OCI-LY1 (cell line): Measurements from ENCODE around the gene SLIT3.

ENCODE experiments used
- H2AFZ ChIP-seq: fragments of 200-600 bp; sonication (generic), shearing (Covaris generic); 2 replicates; pipeline ENCODE4 v1.6.0; 2014; ENCODE audit warnings: antibody characterized with exemption, mild to moderate bottlenecking, low read length
- H3F3A ChIP-seq: fragments of 200-600 bp; sonication (generic), shearing (Covaris generic); 2 replicates; pipeline ENCODE4 v1.6.0; 2014; ENCODE audit warnings: mild to moderate bottlenecking, antibody characterized with exemption, low read length, moderate library complexity; ENCODE audit not compliant: insufficient read depth
- H3K27ac ChIP-seq: fragments of 200-600 bp; sonication (generic); 2 replicates; pipeline ENCODE4 v1.5.1; 2014; ENCODE audit warnings: low read length, mixed run types, mild to moderate bottlenecking, low read depth; ENCODE audit not compliant: poor library complexity, severe bottlenecking
- H3K27me3 ChIP-seq: fragments of 200-600 bp; sonication (generic); 2 replicates; pipeline ENCODE4 v1.6.0; 2014; ENCODE audit warnings: antibody characterized with exemption, mild to moderate bottlenecking, low read length, moderate library complexity; ENCODE audit not compliant: insufficient read depth
- H3K36me3 ChIP-seq: fragments of 200-600 bp; sonication (generic); 2 replicates; pipeline ENCODE4 v1.6.1; 2014; ENCODE audit warnings: mild to moderate bottlenecking, antibody characterized with exemption, low read length, moderate library complexity, mixed read lengths; ENCODE audit not compliant: insufficient read depth
- H3K4me1 ChIP-seq: fragments of 200-600 bp; sonication (generic); 2 replicates; pipeline ENCODE4 v1.5.1; 2014; ENCODE audit warnings: mild to moderate bottlenecking, low read length, moderate library complexity; ENCODE audit not compliant: insufficient read depth, severe bottlenecking
- H3K4me2 ChIP-seq: fragments of 200-600 bp; sonication (generic), shearing (Covaris generic); 2 replicates; pipeline ENCODE4 v1.6.1; 2014; ENCODE audit warnings: low read length
- H3K4me3 ChIP-seq: fragments of 200-600 bp; sonication (generic); 2 replicates; pipeline ENCODE4 v1.5.1; 2014; ENCODE audit warnings: low read length, low read depth, mild to moderate bottlenecking, mixed read lengths; ENCODE audit not compliant: poor library complexity, severe bottlenecking
- H3K79me2 ChIP-seq: fragments of 200-600 bp; shearing (Covaris generic); 2 replicates; pipeline ENCODE4 v1.6.1; 2016; ENCODE audit warnings: mixed run types, low read length, mixed read lengths; ENCODE audit not compliant: insufficient read depth
- H3K9ac ChIP-seq: fragments of 200-600 bp; sonication (generic), shearing (Covaris generic); 2 replicates; pipeline ENCODE4 v1.6.1; 2014; ENCODE audit warnings: mild to moderate bottlenecking, low read length, mixed read lengths
- H3K9me2 ChIP-seq: fragments of 200-600 bp; sonication (generic), shearing (Covaris generic); 2 replicates; pipeline ENCODE4 v1.6.1; 2014; ENCODE audit warnings: low read depth, mild to moderate bottlenecking, low read length, mixed read lengths
- H3K9me3 ChIP-seq: fragments of 200-600 bp; shearing (Covaris generic); 2 replicates; pipeline ENCODE4 v1.6.1; 2014; ENCODE audit warnings: low read length, mixed read lengths
- H4K20me1 ChIP-seq: fragments of 200-600 bp; sonication (generic), shearing (Covaris generic); 2 replicates; pipeline ENCODE4 v1.6.0; 2016; ENCODE audit warnings: mild to moderate bottlenecking, low read length; ENCODE audit not compliant: insufficient read depth
- EZH2 ChIP-seq: fragments of 200-600 bp; sonication (generic), shearing (Covaris generic); IDR thresholded peaks from 2 replicates; pipeline ENCODE4 v1.8.0; 2017; ENCODE audit warnings: borderline replicate concordance, mixed run types, mild to moderate bottlenecking, antibody characterized with exemption, low read length, moderate library complexity, mixed read lengths
- TF ChIP-seq, protein P1 (sequence below): fragments of 200-600 bp; sonication (generic), shearing (Covaris generic); IDR thresholded peaks from 2 replicates; pipeline ENCODE4 v1.5.1; 2017; ENCODE audit warnings: mild to moderate bottlenecking, antibody characterized with exemption, low read length, moderate library complexity, mixed read lengths

The SLIT3 gene

DNA sequence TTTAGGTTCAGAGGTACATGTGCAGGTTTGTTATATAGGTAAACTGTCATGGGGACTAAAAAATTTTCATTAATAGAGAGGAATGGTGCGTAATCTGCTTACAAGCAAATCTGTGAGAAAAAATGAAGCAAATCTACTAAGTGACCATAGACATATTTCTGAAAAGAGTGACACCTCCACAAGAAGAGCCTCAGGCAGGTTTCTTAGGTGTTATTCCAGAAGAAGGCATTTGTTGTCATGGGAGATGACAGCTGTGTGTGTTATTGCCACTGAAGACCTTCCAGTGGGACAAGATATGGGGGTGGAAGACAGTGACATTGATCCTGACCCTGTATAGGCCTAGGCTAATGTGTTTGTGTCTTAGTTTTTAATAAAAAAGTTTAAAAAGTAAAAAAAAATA is 652.9 kb downstream of the SLIT3 start:
- Histone ChIP-seq H3F3A (no peaks in the 10 kb centered on the region), H4K20me1 (no peaks in the 10 kb centered on the region), H3K4me3 (no peak overlapping the region), H3K36me3 (no peaks in the 10 kb centered on the region), H3K27me3 (no peaks in the 10 kb centered on the region; the same call in 1 of the 2 replicates), H3K9ac (no peak overlapping the region), H2AFZ (no peak overlapping the region), H3K4me2 (no peak overlapping the region), H3K79me2 (no peaks in the 10 kb centered on the region), H3K27ac (no peak overlapping the region), H3K4me1 (no peaks in the 10 kb centered on the region), H3K9me2 (no peaks in the 10 kb centered on the region), H3K9me3 (no peaks in the 10 kb centered on the region; the same call in 1 of the 2 replicates)
- TF ChIP-seq EZH2 = no peak
- TF ChIP-seq, protein P1, sequence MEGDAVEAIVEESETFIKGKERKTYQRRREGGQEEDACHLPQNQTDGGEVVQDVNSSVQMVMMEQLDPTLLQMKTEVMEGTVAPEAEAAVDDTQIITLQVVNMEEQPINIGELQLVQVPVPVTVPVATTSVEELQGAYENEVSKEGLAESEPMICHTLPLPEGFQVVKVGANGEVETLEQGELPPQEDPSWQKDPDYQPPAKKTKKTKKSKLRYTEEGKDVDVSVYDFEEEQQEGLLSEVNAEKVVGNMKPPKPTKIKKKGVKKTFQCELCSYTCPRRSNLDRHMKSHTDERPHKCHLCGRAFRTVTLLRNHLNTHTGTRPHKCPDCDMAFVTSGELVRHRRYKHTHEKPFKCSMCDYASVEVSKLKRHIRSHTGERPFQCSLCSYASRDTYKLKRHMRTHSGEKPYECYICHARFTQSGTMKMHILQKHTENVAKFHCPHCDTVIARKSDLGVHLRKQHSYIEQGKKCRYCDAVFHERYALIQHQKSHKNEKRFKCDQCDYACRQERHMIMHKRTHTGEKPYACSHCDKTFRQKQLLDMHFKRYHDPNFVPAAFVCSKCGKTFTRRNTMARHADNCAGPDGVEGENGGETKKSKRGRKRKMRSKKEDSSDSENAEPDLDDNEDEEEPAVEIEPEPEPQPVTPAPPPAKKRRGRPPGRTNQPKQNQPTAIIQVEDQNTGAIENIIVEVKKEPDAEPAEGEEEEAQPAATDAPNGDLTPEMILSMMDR = no peak

DNA sequence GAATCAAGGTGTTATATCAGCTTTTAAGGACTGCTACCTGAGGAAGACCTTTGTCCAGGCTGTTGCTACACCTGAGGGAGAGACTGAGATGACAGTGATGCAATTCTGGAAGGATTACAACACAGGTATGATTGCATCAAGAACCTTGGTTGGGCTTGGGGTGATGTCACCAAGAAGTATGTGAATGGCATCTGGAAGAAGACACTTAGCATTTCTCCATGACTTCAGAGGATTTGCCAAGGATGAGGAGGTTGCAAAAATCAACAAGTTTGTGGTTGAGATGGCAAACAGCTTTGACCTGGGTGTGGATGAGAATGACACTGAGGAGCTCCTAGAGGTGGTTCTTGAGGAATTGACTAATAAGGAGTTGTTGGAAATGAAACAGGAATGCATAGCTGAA is 653.9 kb downstream of the SLIT3 start:
- no peaks in the 10 kb centered on the region for H3K9me2 ChIP-seq
- no peak overlapping the region for H3K27ac ChIP-seq
- H3K4me3 ChIP-seq = no peak overlapping the region
- no peaks in the 10 kb centered on the region; the same call in 1 of the 2 replicates for H3K27me3 ChIP-seq
- TF ChIP-seq, protein P1 = no peak
- TF ChIP-seq EZH2 = no peak
- no peak overlapping the region for H3K4me2 ChIP-seq
- H3K9ac ChIP-seq = no peak overlapping the region
- no peaks in the 10 kb centered on the region; the same call in 1 of the 2 replicates for H3K9me3 ChIP-seq
- no peaks in the 10 kb centered on the region for H3K4me1 ChIP-seq
- H3K79me2 ChIP-seq = no peaks in the 10 kb centered on the region
- H3K36me3 ChIP-seq = no peaks in the 10 kb centered on the region
- H2AFZ ChIP-seq = no peak overlapping the region
- no peaks in the 10 kb centered on the region for H4K20me1 ChIP-seq
- no peaks in the 10 kb centered on the region for H3F3A ChIP-seq

DNA sequence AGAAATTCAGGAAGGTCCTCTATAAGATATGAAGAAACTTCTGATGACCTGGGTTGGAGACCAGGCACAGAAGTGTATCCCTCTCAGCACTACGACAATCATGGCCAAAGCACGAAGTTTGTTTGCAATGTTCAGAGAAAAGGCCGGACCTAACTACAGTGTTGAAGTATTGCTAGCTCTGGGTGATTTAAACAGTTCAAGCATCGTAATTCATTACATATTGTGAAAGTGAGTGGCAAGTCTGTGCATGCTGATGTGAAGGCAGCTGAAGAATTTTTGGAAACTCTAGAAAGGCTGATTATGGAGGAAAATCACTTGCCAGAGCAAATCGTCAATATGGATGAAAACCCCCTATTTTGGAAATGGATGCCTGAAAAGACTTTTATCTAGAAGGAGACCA is 654.6 kb downstream of the SLIT3 start:
- Histone ChIP-seq H3K4me2 (no peak overlapping the region), H3K27ac (no peak overlapping the region), H2AFZ (no peak overlapping the region), H3K27me3 (no peaks in the 10 kb centered on the region; the same call in 1 of the 2 replicates), H3K9ac (no peak overlapping the region), H3K9me2 (no peaks in the 10 kb centered on the region), H4K20me1 (no peaks in the 10 kb centered on the region), H3K9me3 (no peaks in the 10 kb centered on the region; the same call in 1 of the 2 replicates), H3K4me3 (no peak overlapping the region), H3F3A (no peaks in the 10 kb centered on the region), H3K36me3 (no peaks in the 10 kb centered on the region), H3K4me1 (no peaks in the 10 kb centered on the region), H3K79me2 (no peaks in the 10 kb centered on the region)
- no peak for TF ChIP-seq EZH2
- TF ChIP-seq, protein P1 = no peak
